ENCODE measurements around the gene RALGDS.
A peak's percentile ranks its signal among the peaks of the same experiment; 100 is the strongest.

- peak in 3 of 4 experiments; percentile 94 to 98 (median 97) for TF ChIP-seq CTCF (IDR thresholded peaks at IDR 0.05)
- TF ChIP-seq POLR2AphosphoS5 (IDR thresholded peaks at IDR 0.05), result no peak
Measured at GRCh38 chr9:133103183-133103986, 17.7 kb downstream of the RALGDS start.

Data from gastroesophageal sphincter (tissue), 3 donors.